H1 (cell line): ENCODE results near the gene TMEM238.

Source experiments
- CHD7 ChIP-seq: fragments of 300-600 bp; sonication (generic); IDR thresholded peaks from 2 replicates; pipeline ENCODE4 v1.7.1; 2012; ENCODE audit warnings: low read length, moderate library complexity, mild to moderate bottlenecking, inconsistent platforms; ENCODE audit not compliant: insufficient replicate concordance
- CTCF ChIP-seq, 3 experiments: IDR thresholded peaks; 1 replicate in 2 of 3; 2 replicates in 1 of 3; pipeline versions ENCODE4 v1.5.1 to v1.6.1; 2011; ENCODE audit warnings: low read length in 3 of 3, mild to moderate bottlenecking in 3 of 3, inconsistent platforms in 2 of 3, low read depth in 1 of 3, moderate library complexity in 1 of 3; ENCODE audit not compliant: insufficient read depth in 1 of 3; ENCODE audit errors: control extremely low read depth in 1 of 3
- EGR1 ChIP-seq: IDR thresholded peaks from 2 replicates; pipeline ENCODE4 v1.6.1; 2011; ENCODE audit warnings: low read depth, low read length, borderline replicate concordance
- POLR2A ChIP-seq, 2 experiments: IDR thresholded peaks; 1 replicate in 1 of 2; 2 replicates in 1 of 2; pipeline ENCODE4 v1.6.1; 2011; ENCODE audit warnings: low read depth in 2 of 2, low read length in 2 of 2, mild to moderate bottlenecking in 2 of 2; ENCODE audit errors: control extremely low read depth in 1 of 2
- POLR2AphosphoS5 ChIP-seq: IDR thresholded peaks from 2 replicates; pipeline ENCODE4 v1.6.1; 2011; ENCODE audit warnings: low read depth, low read length
- YY1 ChIP-seq: IDR thresholded peaks from 2 replicates; pipeline ENCODE4 v1.6.1; 2011; ENCODE audit warnings: low read depth, mild to moderate bottlenecking, low read length
- ZNF274 ChIP-seq: IDR thresholded peaks from 2 replicates; pipeline ENCODE4 v1.7.0; 2012; ENCODE audit warnings: low read length, borderline replicate concordance; ENCODE audit errors: extremely low read depth

GRCh38 chr19:55398200-55398925, 14.3 kb upstream of the TMEM238 start:
- TF ChIP-seq CTCF (IDR thresholded peaks at IDR 0.05; ENCODE audit: control extremely low read depth in 1 of 3, insufficient read depth in 1 of 3, low read depth in 1 of 3, low read length in 3 of 3) (no peak), POLR2AphosphoS5 (no peak), CHD7 (no peak), POLR2A (IDR thresholded peaks at IDR 0.05; ENCODE audit: control extremely low read depth in 1 of 2, low read depth in 2 of 2, low read length in 2 of 2) (no peak), EGR1 (no peak), YY1 (no peak), ZNF274 (no peak)
